GM10248 (cell line): ENCODE data around the gene AP3S1.

Experiments
- CTCF ChIA-PET: fragments of 300-600 bp; sonication (Branson Sonifier 250); formaldehyde crosslinking; extraction: SDS; loops from one replicate; lab custom pipeline; 2021; ENCODE audit warnings: antibody characterized with exemption; lab: Yijun Ruan, JAX
- POLR2A ChIA-PET: fragments of 350-650 bp; sonication (Branson Sonifier 250); formaldehyde crosslinking; extraction: SDS; loops from one replicate; lab custom pipeline; 2020; ENCODE audit warnings: antibody characterized with exemption; lab: Yijun Ruan, JAX
- DNase-seq: peaks from one replicate; pipeline ENCODE4 v3.0.0; 2012; ENCODE audit errors: extremely low spot score
- CTCF ChIP-seq: IDR thresholded peaks from 2 replicates; pipeline ENCODE4 v1.5.1; 2012; ENCODE audit warnings: mild to moderate bottlenecking, low read depth; ENCODE audit errors: extremely low read depth, missing control alignments, control extremely low read depth

The AP3S1 gene

GRCh38 chr5:115847290-115847689 lies 5.6 kb downstream of the AP3S1 start:
- CTCF ChIA-PET: interaction anchor here (1.4 to 1.6 kb wide), 2 partner anchors 12 to 222 kb away, joined by 3 to 4 read pairs; no protein-coding TSS in a partner anchor
- DNase-seq: no peak
- POLR2A ChIA-PET: no interaction called here
- TF ChIP-seq CTCF: no peak

- CTCF ChIA-PET: interaction anchor here (3.1 kb wide), 1 partner anchor 9 kb away, joined by 15 read pairs; the partner anchor contains the start of genes AP3S1 and ATG12
- no peak for DNase-seq
- TF ChIP-seq CTCF: no peak
- POLR2A ChIA-PET: no interaction called here
Observed at GRCh38 chr5:115849258-115849798, 7.6 kb downstream of the AP3S1 start.

GRCh38 chr5:115850744-115851416 lies 9.1 kb downstream of the AP3S1 start:
- POLR2A ChIA-PET: no interaction called here
- no peak for DNase-seq
- CTCF ChIA-PET: interaction anchor here (3.1 kb wide), 1 partner anchor 11 kb away, joined by 15 read pairs; the partner anchor contains the start of genes AP3S1 and ATG12
- TF ChIP-seq CTCF: no peak

DNA sequence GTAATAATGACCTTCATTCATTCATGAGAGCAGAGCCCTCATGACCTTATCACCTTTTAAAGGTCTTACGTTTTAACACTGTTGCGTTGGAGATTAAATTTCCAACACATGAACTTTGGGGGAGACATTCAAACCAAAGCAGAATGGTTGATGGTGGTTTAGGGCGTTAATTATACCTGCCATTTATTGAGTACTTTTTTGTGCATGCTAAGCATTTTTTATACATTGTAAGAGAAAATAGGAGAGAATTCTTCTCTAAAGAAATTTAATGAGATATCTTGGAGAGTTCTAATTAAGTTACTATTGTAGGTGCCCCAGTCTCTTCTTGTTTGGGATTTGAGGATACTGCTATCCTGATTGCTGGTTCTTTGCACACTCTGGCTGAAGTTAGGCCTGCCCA lies 12.4 kb downstream of the AP3S1 start:
- no peak for DNase-seq
- ChIA-PET POLR2A (no interaction called here), CTCF (no interaction called here)
- no peak for TF ChIP-seq CTCF

- CTCF ChIA-PET: interaction anchor here (1.3 kb wide), 1 partner anchor 10 kb away, joined by 3 read pairs; no protein-coding TSS in a partner anchor
- POLR2A ChIA-PET: no interaction called here
- DNase-seq: no peak
- TF ChIP-seq CTCF: no peak
Observed at GRCh38 chr5:115855959-115856358, 14.2 kb downstream of the AP3S1 start.

GRCh38 chr5:115857057-115857479 lies 15.3 kb downstream of the AP3S1 start:
- TF ChIP-seq CTCF: no peak
- DNase-seq: no peak
- CTCF ChIA-PET: no interaction called here
- POLR2A ChIA-PET: no interaction called here
